ENCODE data around the gene ADAMTS2.

GRCh38 chr5:179226696-179227095, 118.6 kb downstream of the ADAMTS2 start:
- TF ChIP-seq CTCF (IDR thresholded peaks at IDR 0.05; ENCODE audit: insufficient read depth, low read length, poor library complexity, severe bottlenecking) (no peak), EZH2phosphoT487 (conservative IDR thresholded peaks at IDR 0.05; ENCODE audit: low read length) (no peak)
